HG02759 (cell line): ENCODE data around the gene TOMM5.

Experiments used
- ATAC-seq: cut with Tn5 transposase; IDR thresholded peaks from one replicate; pipeline ENCODE4 v1.9.1; 2021; ENCODE audit warnings: mild to moderate bottlenecking, moderate library complexity; ENCODE audit not compliant: unreplicated experiment

The TOMM5 gene

GRCh38 chr9:37592108-37592951 lies at the start of gene TOMM5:
TOMM5 (minus strand) TSS chr9:37592597; CDS start chr9:37592532, 65 bp downstream.
- ATAC-seq = peak; percentile 94

GRCh38 chr9:37641331-37641730 lies 48.9 kb upstream of the TOMM5 start:
- ATAC-seq = no peak

GRCh38 chr9:37640246-37640645 lies 47.8 kb upstream of the TOMM5 start:
- no peak for ATAC-seq

- ATAC-seq = no peak
Measured at GRCh38 chr9:37639841-37640240, 47.4 kb upstream of the TOMM5 start.

GRCh38 chr9:37639109-37639762 lies 46.8 kb upstream of the TOMM5 start:
- ATAC-seq = no peak

GRCh38 chr9:37636511-37637448 lies 44.4 kb upstream of the TOMM5 start:
- no peak for ATAC-seq

GRCh38 chr9:37635808-37636207 lies 43.4 kb upstream of the TOMM5 start:
- ATAC-seq = no peak

GRCh38 chr9:37632479-37632878 lies 40.1 kb upstream of the TOMM5 start:
- no peak for ATAC-seq

- no peak for ATAC-seq
Measured at GRCh38 chr9:37626708-37627292, 34.4 kb upstream of the TOMM5 start.

GRCh38 chr9:37625758-37626147 lies 33.4 kb upstream of the TOMM5 start:
- ATAC-seq = no peak

GRCh38 chr9:37625036-37625757 lies 32.8 kb upstream of the TOMM5 start:
- no peak for ATAC-seq

- no peak for ATAC-seq
Measured at GRCh38 chr9:37624073-37624472, 31.7 kb upstream of the TOMM5 start.

- no peak for ATAC-seq
Measured at GRCh38 chr9:37623267-37623666, 30.9 kb upstream of the TOMM5 start.

GRCh38 chr9:37622462-37622861 lies 30.1 kb upstream of the TOMM5 start:
- no peak for ATAC-seq

- ATAC-seq = no peak
Measured at GRCh38 chr9:37621273-37622121, 29.1 kb upstream of the TOMM5 start.

- ATAC-seq = no peak
Measured at GRCh38 chr9:37620396-37620795, 28.0 kb upstream of the TOMM5 start.

- no peak for ATAC-seq
Measured at GRCh38 chr9:37619806-37620205, 27.4 kb upstream of the TOMM5 start.

- ATAC-seq = no peak
Measured at GRCh38 chr9:37618817-37619216, 26.4 kb upstream of the TOMM5 start.

- no peak for ATAC-seq
Measured at GRCh38 chr9:37617832-37618231, 25.4 kb upstream of the TOMM5 start.
